ENCODE results near the gene KCNMB2.

- TF ChIP-seq ELF4 (IDR thresholded peaks at IDR 0.05), result no peak
- no peak for TF ChIP-seq NFRKB (IDR thresholded peaks at IDR 0.05)
- TF ChIP-seq L3MBTL2 (conservative IDR thresholded peaks at IDR 0.05), result no peak
- no peak for TF ChIP-seq SP1 (IDR thresholded peaks at IDR 0.05)
- no peak for TF ChIP-seq LEF1 (IDR thresholded peaks at IDR 0.05; ENCODE audit: borderline replicate concordance)
- TF ChIP-seq FOXM1 (IDR thresholded peaks at IDR 0.05; ENCODE audit: borderline replicate concordance), result no peak
- no peak for TF ChIP-seq HDGF (IDR thresholded peaks at IDR 0.05; ENCODE audit: borderline replicate concordance)
- TF ChIP-seq ARNT (IDR thresholded peaks at IDR 0.05), result no peak
- no peak for TF ChIP-seq TARDBP (IDR thresholded peaks at IDR 0.05)
- no peak for TF ChIP-seq ZNF384 (IDR thresholded peaks at IDR 0.05)
- TF ChIP-seq BHLHE40 (IDR thresholded peaks at IDR 0.05; ENCODE audit: borderline replicate concordance), result no peak
- TF ChIP-seq CTBP1 (IDR thresholded peaks at IDR 0.05; ENCODE audit: borderline replicate concordance), result no peak
These were observed 139.8 kb downstream of the KCNMB2 start for GRCh38 chr3:178676077-178676476.

All from HEK293T (cell line).